Panc1 (cell line): Measurements from ENCODE around the gene AIFM1. TPM values are rescaled to one million over a fixed set of nuclear protein-coding genes. Genes with fewer than 3 reads are reported as not detected.
A peak's percentile ranks its signal among the peaks of the same experiment; 100 is the strongest.

Experiments
- ATAC-seq: fragments of 200-7000 bp; cut with Tn5 transposase; 2 replicates; pipeline ENCODE4 v1.9.1; 2020; ENCODE audit warnings: mild to moderate bottlenecking, moderate library complexity
- BruUV-seq: library from RNA; stranded (reverse); fragments of 400-500 nt; replicated peaks from 2 replicates; lab custom pipeline; 2021; lab: Mats Ljungman, UMichigan
- CTCF ChIA-PET: fragments of 300-600 bp; sonication (Branson Sonifier 250); formaldehyde crosslinking; loops from one replicate; lab custom pipeline; 2022; ENCODE audit warnings: antibody characterized with exemption; lab: Charles Lee
- POLR2A ChIA-PET: fragments of 300-600 bp; sonication (Branson Sonifier 250); formaldehyde crosslinking; loops from one replicate; lab custom pipeline; 2022; ENCODE audit warnings: antibody characterized with exemption; lab: Charles Lee
- DNase-seq: peaks from one replicate; pipeline ENCODE4 v3.0.0-alpha.2; 2010; ENCODE audit warnings: low read depth, low spot score
- H3K27ac ChIP-seq: 2 replicates; pipeline ENCODE4 v1.5.1; 2011; ENCODE audit warnings: mild to moderate bottlenecking, low read length, inconsistent platforms
- H3K27me3 ChIP-seq: fragments of 200-500 bp; sonication (Bioruptor generic); 2 replicates; pipeline ENCODE4 v1.6.0; 2014; ENCODE audit warnings: low read length, inconsistent platforms; ENCODE audit not compliant: control insufficient read depth, insufficient read depth
- H3K36me3 ChIP-seq: fragments of 200-500 bp; sonication (Bioruptor generic); 2 replicates; pipeline ENCODE4 v1.5.1; 2014; ENCODE audit warnings: inconsistent platforms, mild to moderate bottlenecking, low read length, moderate library complexity; ENCODE audit not compliant: control insufficient read depth, insufficient read depth
- H3K4me1 ChIP-seq: 2 replicates; pipeline ENCODE4 v1.5.1; 2011; ENCODE audit warnings: inconsistent platforms, mild to moderate bottlenecking, low read length, moderate library complexity; ENCODE audit not compliant: control insufficient read depth, insufficient read depth
- H3K4me3 ChIP-seq, 2 experiments: 2 replicates each; pipeline ENCODE4 v1.5.1; 2011 to 2012; ENCODE audit warnings: low read depth in 2 of 2, low read length in 2 of 2, mild to moderate bottlenecking in 2 of 2, inconsistent platforms in 1 of 2, moderate library complexity in 1 of 2
- H3K9me3 ChIP-seq: fragments of 200-500 bp; sonication (Bioruptor generic); 2 replicates; pipeline ENCODE4 v1.5.1; 2014; ENCODE audit warnings: low read depth, mild to moderate bottlenecking, inconsistent platforms, low read length, moderate library complexity; ENCODE audit not compliant: control insufficient read depth, insufficient read depth
- CTCF ChIP-seq: fragments of 450-650 bp; IDR thresholded peaks from 2 replicates; pipeline ENCODE4 v1.5.1; 2017; ENCODE audit warnings: mild to moderate bottlenecking
- TCF7L2 ChIP-seq: IDR thresholded peaks from 2 replicates; pipeline ENCODE4 v1.6.1; 2011; ENCODE audit warnings: mild to moderate bottlenecking, low read depth, low read length, inconsistent platforms
- in situ Hi-C: cut with HindIII; loops from 2 replicates; pipeline ENCODE4 v1.10.0; 2016; ENCODE audit warnings: low sequenced_read_pairs, low pct_unique_long_range_greater_than_20kb
- intact Hi-C: fragments of 100-400 bp; cut with micrococcal nuclease; formaldehyde crosslinking; loops from one replicate; pipeline ENCODE4 v1.10.0; 2022; ENCODE audit not compliant: unreplicated experiment
- total RNA-seq: library from RNA; stranded (reverse); gene quantifications from one replicate; pipeline ENCODE4 v1.2.1, GENCODE V29; 2021; ENCODE audit not compliant: unreplicated experiment

AIFM1 gene
- total RNA-seq, 1 experiment from 2014 or later, result 96.6 TPM

DNA sequence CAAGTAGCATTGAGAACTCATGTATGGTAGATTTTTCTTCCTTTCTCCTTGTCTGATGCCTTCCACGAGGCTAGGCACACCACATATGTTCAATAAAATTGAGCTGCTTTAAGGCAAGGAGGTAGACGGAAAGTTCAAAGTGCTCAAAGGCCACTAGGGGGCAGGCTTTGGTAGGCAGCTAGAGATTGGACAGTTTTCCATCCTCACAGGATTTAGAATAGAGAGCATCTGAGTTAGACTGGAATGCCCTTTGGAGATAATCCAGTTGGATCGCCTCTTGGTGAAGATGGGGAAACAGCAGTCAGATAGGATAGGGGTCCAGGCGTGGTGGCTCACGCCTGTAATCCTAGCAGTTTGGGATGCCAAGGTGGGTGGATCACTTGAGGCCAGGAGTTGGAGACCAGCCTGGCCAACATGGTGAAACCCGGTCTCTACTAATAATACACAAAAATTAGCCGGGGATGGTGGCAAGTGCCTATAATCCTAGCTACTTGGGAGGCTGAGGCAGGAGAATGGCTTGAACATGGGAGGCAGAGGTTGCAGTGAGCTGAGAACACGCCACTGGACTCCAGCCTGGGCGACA lies 85.7 kb downstream of the AIFM1 start:
- Histone ChIP-seq H3K4me1 (peaks cover 26% of the 10 kb centered on the region), H3K27ac (no peak overlapping the region), H3K36me3 (no peaks in the 10 kb centered on the region), H3K9me3 (no peaks in the 10 kb centered on the region), H3K27me3 (no peaks in the 10 kb centered on the region), H3K4me3 (no peak overlapping the region)
- CTCF ChIA-PET, result interaction anchor here (0.8 to 1.6 kb wide), 7 partner anchors 15 to 112 kb away, joined by 3 to 7 read pairs (median 4); no protein-coding TSS in a partner anchor
- intact Hi-C loops, result loop anchor here (1.0 to 2.0 kb wide), 2 partner anchors 40 to 113 kb away; no protein-coding TSS in a partner anchor
- POLR2A ChIA-PET, result no interaction called here
- BruUV-seq, result no TSS peak
- DNase-seq, result peak; percentile 54
- in situ Hi-C loops, result no loop called here
- peak; percentile 82 for ATAC-seq
- TF ChIP-seq CTCF, result no peak
- peak; percentile 77 for TF ChIP-seq TCF7L2

Other genes starting within 250 kb of the AIFM1 start
- gene BCORL1, start 183.2 kb downstream of the AIFM1 start, total RNA-seq, result 67.4 TPM
- gene ELF4, start 55.3 kb downstream of the AIFM1 start, total RNA-seq, result 48.0 TPM
- 2.2 TPM for gene RAB33A, start 6.1 kb upstream of the AIFM1 start, total RNA-seq
- gene ZNF280C, start 103.1 kb upstream of the AIFM1 start, total RNA-seq, result 12.9 TPM
- gene SLC25A14, start 174.1 kb upstream of the AIFM1 start, total RNA-seq, result 25.0 TPM
- gene GPR119, start 219.8 kb upstream of the AIFM1 start, total RNA-seq, result not detected
- 40.4 TPM for gene RBMX2, start 236.1 kb upstream of the AIFM1 start, total RNA-seq